ENCODE results near the gene DCP2. TPM values are rescaled to one million over a fixed set of nuclear protein-coding genes. Genes with fewer than 3 reads are reported as not detected.

The DCP2 gene
- total RNA-seq, result 10 to 100 TPM; 11.3 to 45.5 (median 23.0) TPM

- Histone ChIP-seq H3K4me1 (peaks cover 48% of the 10 kb centered on the region), H3K27me3 (no peaks in the 10 kb centered on the region), H3K9me3 (no peaks in the 10 kb centered on the region), H3K36me3 (no peaks in the 10 kb centered on the region), H3K27ac (peak within 1 kb of the TSS; percentile 96), H3K4me3 (peak within 1 kb of the TSS; percentile 94)
- TF ChIP-seq CTCF (IDR thresholded peaks at IDR 0.05), result no peak
- TF ChIP-seq POLR2A (IDR thresholded peaks at IDR 0.05), result peak in 1 of 2 donors; percentile 73
- TF ChIP-seq POLR2AphosphoS5 (IDR thresholded peaks at IDR 0.05), result peak in 2 of 3 donors; percentile 55 to 68
- no peak for TF ChIP-seq EP300 (IDR thresholded peaks at IDR 0.05)
- peak; percentile 94 to 95 for DNase-seq (ENCODE audit: low spot score in 2 of 2)
- WGBS, result under 1% methylated on average over 65 of the region's 75 CpGs
Observed at GRCh38 chr5:112976432-112977309, at the start of gene DCP2. DCP2 (plus strand) TSS chr5:112976798; CDS start chr5:112976934, 136 bp downstream.

GRCh38 chr5:112929336-112930081 is 47.1 kb upstream of the DCP2 start:
- H3K4me1 ChIP-seq, result peaks cover 21% of the 10 kb centered on the region
- no peak overlapping the region for H3K27ac ChIP-seq
- no peak for TF ChIP-seq POLR2A (IDR thresholded peaks at IDR 0.05)
- no peak for TF ChIP-seq EP300 (IDR thresholded peaks at IDR 0.05)
- no peak for TF ChIP-seq POLR2AphosphoS5 (IDR thresholded peaks at IDR 0.05)
- no peak for TF ChIP-seq CTCF (IDR thresholded peaks at IDR 0.05)
- no peak for DNase-seq (ENCODE audit: low spot score in 2 of 2)
- WGBS, result 76% methylated on average over 4 of the region's 4 CpGs
- no peaks in the 10 kb centered on the region for H3K27me3 ChIP-seq
- H3K36me3 ChIP-seq, result no peaks in the 10 kb centered on the region
- H3K9me3 ChIP-seq, result no peaks in the 10 kb centered on the region
- H3K4me3 ChIP-seq, result no peak overlapping the region

- no peak overlapping the region for H3K27ac ChIP-seq
- H3K9me3 ChIP-seq, result no peaks in the 10 kb centered on the region
- H3K4me1 ChIP-seq, result peaks cover 21% of the 10 kb centered on the region
- TF ChIP-seq POLR2A (IDR thresholded peaks at IDR 0.05), result no peak
- no peak for TF ChIP-seq EP300 (IDR thresholded peaks at IDR 0.05)
- TF ChIP-seq POLR2AphosphoS5 (IDR thresholded peaks at IDR 0.05), result no peak
- TF ChIP-seq CTCF (IDR thresholded peaks at IDR 0.05), result no peak
- no peak overlapping the region for H3K4me3 ChIP-seq
- DNase-seq (ENCODE audit: low spot score in 2 of 2), result no peak
- no peaks in the 10 kb centered on the region for H3K27me3 ChIP-seq
- H3K36me3 ChIP-seq, result no peaks in the 10 kb centered on the region
- 81% methylated on average over 1 of the region's 1 CpG for whole genome bisulfite sequencing
Observed at GRCh38 chr5:112930082-112930344, 46.6 kb upstream of the DCP2 start.

GRCh38 chr5:112931473-112931872 is 45.1 kb upstream of the DCP2 start:
- no peak for DNase-seq (ENCODE audit: low spot score in 2 of 2)
- 55% methylated on average over 2 of the region's 2 CpGs for WGBS

More at GRCh38 chr5:112931473-112931872, 45.1 kb upstream of the DCP2 start:
- no peaks in the 10 kb centered on the region for H3K9me3 ChIP-seq
- no peaks in the 10 kb centered on the region for H3K27me3 ChIP-seq
- TF ChIP-seq POLR2AphosphoS5 (IDR thresholded peaks at IDR 0.05) (no peak), POLR2A (IDR thresholded peaks at IDR 0.05) (no peak), CTCF (IDR thresholded peaks at IDR 0.05) (no peak), EP300 (IDR thresholded peaks at IDR 0.05) (no peak)
- H3K4me3 ChIP-seq, result no peak overlapping the region
- H3K4me1 ChIP-seq, result peaks cover 21% of the 10 kb centered on the region
- H3K27ac ChIP-seq, result no peak overlapping the region
- no peaks in the 10 kb centered on the region for H3K36me3 ChIP-seq

Measured in suprapubic skin (tissue), 4 donors.